ENCODE measurements around the gene MVK.

MVK gene

DNA sequence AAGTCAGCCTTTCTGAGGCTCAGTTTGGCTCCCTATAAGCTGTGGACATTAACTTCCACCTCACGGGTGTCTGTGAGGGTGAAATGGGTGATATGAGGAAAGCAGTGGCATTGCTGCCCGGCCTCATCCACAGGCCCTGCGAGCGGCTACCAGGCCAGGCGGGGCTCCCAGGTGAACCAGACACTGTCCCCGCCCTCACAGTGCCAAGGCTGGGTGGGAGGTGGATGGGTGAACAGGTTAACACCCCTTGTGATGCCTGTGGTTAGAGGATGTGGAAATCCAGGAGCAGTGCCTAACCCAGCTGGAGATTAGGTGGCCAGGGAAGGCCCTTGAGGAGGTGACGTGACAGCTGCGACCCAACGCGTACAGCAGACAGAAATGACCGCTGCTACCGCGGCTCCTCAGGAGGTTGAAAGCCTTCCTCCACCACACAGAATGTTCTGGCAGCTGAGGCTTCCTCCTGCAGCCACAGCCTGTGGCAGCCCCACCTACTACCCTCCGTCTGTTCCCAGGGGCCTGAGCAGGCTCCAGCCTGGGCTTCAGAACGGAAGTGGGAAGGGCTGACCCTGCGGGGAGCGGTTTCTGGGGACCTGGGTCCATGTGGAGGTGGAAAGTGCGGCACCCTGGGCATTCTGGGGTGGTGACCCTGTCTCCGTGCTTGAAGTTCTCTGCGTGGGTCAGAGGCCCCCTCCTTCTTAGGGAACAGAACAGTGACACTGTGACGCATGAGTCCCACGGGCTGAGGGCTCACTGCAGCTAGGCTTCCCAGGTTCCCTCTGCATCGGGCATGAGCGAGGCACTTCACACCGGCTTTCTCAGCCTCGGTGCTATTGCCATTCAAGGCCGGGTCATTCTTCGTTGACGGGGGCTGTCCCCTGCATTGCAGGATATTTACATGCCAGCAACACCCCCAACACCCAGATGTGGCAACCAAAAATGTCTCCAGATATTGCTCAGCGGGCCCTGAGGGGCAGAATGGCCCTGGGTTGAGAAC is 10.0 kb upstream of the MVK start:
- H3K36me3 ChIP-seq (ENCODE audit: control insufficient read depth, insufficient read depth, low read length) = no peaks in the 10 kb centered on the region
- no peaks in the 10 kb centered on the region for H3K4me1 ChIP-seq
- no peak overlapping the region for H3K9ac ChIP-seq
- no peak overlapping the region for H3K4me3 ChIP-seq (ENCODE audit: low read depth, low read length)
- H3K27ac ChIP-seq = no peak overlapping the region
- H2AFZ ChIP-seq = no peak overlapping the region
- H3K27me3 ChIP-seq (ENCODE audit: control insufficient read depth, insufficient read depth, low read length) = no peaks in the 10 kb centered on the region
- H3K4me2 ChIP-seq (ENCODE audit: low read length) = no peak overlapping the region
- H3K9me3 ChIP-seq (ENCODE audit: control insufficient read depth, low read length) = no peaks in the 10 kb centered on the region
- TF ChIP-seq, protein P1, sequence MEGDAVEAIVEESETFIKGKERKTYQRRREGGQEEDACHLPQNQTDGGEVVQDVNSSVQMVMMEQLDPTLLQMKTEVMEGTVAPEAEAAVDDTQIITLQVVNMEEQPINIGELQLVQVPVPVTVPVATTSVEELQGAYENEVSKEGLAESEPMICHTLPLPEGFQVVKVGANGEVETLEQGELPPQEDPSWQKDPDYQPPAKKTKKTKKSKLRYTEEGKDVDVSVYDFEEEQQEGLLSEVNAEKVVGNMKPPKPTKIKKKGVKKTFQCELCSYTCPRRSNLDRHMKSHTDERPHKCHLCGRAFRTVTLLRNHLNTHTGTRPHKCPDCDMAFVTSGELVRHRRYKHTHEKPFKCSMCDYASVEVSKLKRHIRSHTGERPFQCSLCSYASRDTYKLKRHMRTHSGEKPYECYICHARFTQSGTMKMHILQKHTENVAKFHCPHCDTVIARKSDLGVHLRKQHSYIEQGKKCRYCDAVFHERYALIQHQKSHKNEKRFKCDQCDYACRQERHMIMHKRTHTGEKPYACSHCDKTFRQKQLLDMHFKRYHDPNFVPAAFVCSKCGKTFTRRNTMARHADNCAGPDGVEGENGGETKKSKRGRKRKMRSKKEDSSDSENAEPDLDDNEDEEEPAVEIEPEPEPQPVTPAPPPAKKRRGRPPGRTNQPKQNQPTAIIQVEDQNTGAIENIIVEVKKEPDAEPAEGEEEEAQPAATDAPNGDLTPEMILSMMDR (IDR thresholded peaks at IDR 0.05) = no peak
- H3K79me2 ChIP-seq = no peaks in the 10 kb centered on the region

DNA sequence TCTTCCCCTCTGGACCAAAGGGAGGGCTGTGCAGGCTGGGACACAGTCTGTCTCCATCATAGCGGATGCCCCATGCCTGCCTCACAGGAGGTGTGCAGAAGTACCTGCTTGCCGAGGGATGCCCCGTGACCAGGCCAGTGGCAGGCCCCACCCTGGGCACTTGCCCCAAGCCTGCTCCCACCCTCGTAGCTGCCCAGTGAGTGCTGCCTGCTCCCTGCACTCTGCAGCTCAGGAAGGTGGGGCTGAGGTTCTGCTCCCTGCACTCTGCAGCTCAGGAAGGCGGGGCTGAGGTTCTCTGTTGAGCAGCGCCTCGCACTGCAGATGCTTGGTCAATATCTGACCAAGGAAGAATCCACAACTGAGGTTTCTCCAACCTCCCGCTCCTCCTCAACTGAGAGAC is 7.2 kb upstream of the MVK start:
- H3K4me2 ChIP-seq (ENCODE audit: low read length) = no peak overlapping the region
- no peaks in the 10 kb centered on the region for H3K36me3 ChIP-seq (ENCODE audit: control insufficient read depth, insufficient read depth, low read length)
- TF ChIP-seq, protein P1 (IDR thresholded peaks at IDR 0.05) = no peak
- H3K27ac ChIP-seq = no peak overlapping the region
- no peaks in the 10 kb centered on the region for H3K27me3 ChIP-seq (ENCODE audit: control insufficient read depth, insufficient read depth, low read length)
- no peak overlapping the region for H2AFZ ChIP-seq
- no peaks in the 10 kb centered on the region for H3K4me1 ChIP-seq
- H3K79me2 ChIP-seq = no peaks in the 10 kb centered on the region
- no peaks in the 10 kb centered on the region for H3K9me3 ChIP-seq (ENCODE audit: control insufficient read depth, low read length)
- H3K9ac ChIP-seq = no peak overlapping the region
- H3K4me3 ChIP-seq (ENCODE audit: low read depth, low read length) = no peak overlapping the region

DNA sequence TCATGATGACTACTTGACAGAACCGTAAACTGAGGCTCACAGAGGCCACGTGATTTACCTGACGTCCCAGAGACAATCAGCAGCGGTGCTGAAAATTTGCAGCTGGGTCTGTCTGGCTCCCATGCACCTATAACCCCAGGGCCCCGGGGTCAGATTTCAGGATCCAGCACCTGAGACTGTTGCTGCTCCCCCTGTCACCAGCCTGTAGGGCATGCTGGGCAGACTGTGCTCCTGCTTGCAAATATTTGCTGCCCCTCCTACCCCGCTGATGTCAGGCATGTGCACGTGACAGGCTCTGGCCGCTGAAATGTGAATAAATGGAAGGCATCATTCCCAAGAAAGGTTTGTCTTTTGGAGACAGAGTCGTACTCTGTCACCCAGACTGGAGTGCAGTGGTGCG is 6.3 kb upstream of the MVK start:
- no peaks in the 10 kb centered on the region for H3K27me3 ChIP-seq (ENCODE audit: control insufficient read depth, insufficient read depth, low read length)
- no peak overlapping the region for H2AFZ ChIP-seq
- H3K4me2 ChIP-seq (ENCODE audit: low read length) = no peak overlapping the region
- H3K36me3 ChIP-seq (ENCODE audit: control insufficient read depth, insufficient read depth, low read length) = no peaks in the 10 kb centered on the region
- H3K79me2 ChIP-seq = no peaks in the 10 kb centered on the region
- no peaks in the 10 kb centered on the region for H3K9me3 ChIP-seq (ENCODE audit: control insufficient read depth, low read length)
- no peaks in the 10 kb centered on the region for H3K4me1 ChIP-seq
- H3K4me3 ChIP-seq (ENCODE audit: low read depth, low read length) = no peak overlapping the region
- TF ChIP-seq, protein P1 (IDR thresholded peaks at IDR 0.05) = no peak
- no peak overlapping the region for H3K27ac ChIP-seq
- H3K9ac ChIP-seq = no peak overlapping the region

DNA sequence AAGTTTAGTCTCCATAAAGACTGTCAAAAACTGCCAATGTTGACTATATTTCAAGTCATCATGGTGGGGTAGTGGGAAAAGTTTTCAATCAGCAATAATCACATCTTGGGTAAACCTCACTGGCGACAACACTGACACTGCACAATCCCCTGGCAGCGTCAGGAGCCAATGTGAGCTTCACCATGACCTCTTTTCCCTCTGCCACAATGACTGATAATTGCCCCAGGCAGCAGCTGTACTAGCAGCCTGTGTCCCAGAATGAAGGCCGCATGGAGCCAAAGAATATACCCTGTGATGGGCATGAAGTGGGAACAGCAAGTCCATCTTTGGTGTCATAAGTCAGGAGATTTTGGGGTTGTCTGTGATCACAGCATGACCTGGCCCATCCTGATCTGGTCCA is 5.6 kb upstream of the MVK start:
- H3K9ac ChIP-seq = no peak overlapping the region
- H2AFZ ChIP-seq = no peak overlapping the region
- TF ChIP-seq, protein P1 (IDR thresholded peaks at IDR 0.05) = no peak
- H3K27ac ChIP-seq = no peak overlapping the region
- H3K4me2 ChIP-seq (ENCODE audit: low read length) = no peak overlapping the region
- no peaks in the 10 kb centered on the region for H3K36me3 ChIP-seq (ENCODE audit: control insufficient read depth, insufficient read depth, low read length)
- H3K79me2 ChIP-seq = no peaks in the 10 kb centered on the region
- no peaks in the 10 kb centered on the region for H3K27me3 ChIP-seq (ENCODE audit: control insufficient read depth, insufficient read depth, low read length)
- H3K4me1 ChIP-seq = peaks cover 5% of the 10 kb centered on the region
- no peak overlapping the region for H3K4me3 ChIP-seq (ENCODE audit: low read depth, low read length)
- H3K9me3 ChIP-seq (ENCODE audit: control insufficient read depth, low read length) = no peaks in the 10 kb centered on the region

All from parathyroid adenoma (tissue), 2 donors.